H9 (cell line): Measurements from ENCODE around the gene ING5. TPM values are rescaled to one million over a fixed set of nuclear protein-coding genes. Genes with fewer than 3 reads are reported as not detected.

ENCODE experiments used
- DNase-seq: peaks from one replicate; pipeline ENCODE4 v3.0.0-alpha.2; 2017
- H2AFZ ChIP-seq: one replicate; pipeline ENCODE4 v1.6.1; 2013; ENCODE audit warnings: mild to moderate bottlenecking, low read length, control low read depth, moderate library complexity
- H2AK5ac ChIP-seq: 2 replicates; pipeline ENCODE4 v1.6.1; 2013; ENCODE audit warnings: low read length, control low read depth, mixed read lengths; ENCODE audit not compliant: insufficient read length
- H2BK120ac ChIP-seq: one replicate; pipeline ENCODE4 v1.6.1; 2013; ENCODE audit warnings: low read depth, mild to moderate bottlenecking, low read length, control low read depth, inconsistent platforms; ENCODE audit not compliant: poor library complexity, severe bottlenecking
- H2BK12ac ChIP-seq: 2 replicates; pipeline ENCODE4 v1.6.1; 2013; ENCODE audit warnings: low read length, control low read depth, mixed read lengths, low read depth; ENCODE audit not compliant: insufficient read length
- H2BK15ac ChIP-seq: 2 replicates; pipeline ENCODE4 v1.6.1; 2013; ENCODE audit warnings: low read depth, low read length, control low read depth
- H2BK20ac ChIP-seq: one replicate; pipeline ENCODE4 v1.6.1; 2013; ENCODE audit warnings: low read depth, mild to moderate bottlenecking, low read length, control low read depth, inconsistent platforms; ENCODE audit not compliant: poor library complexity, severe bottlenecking
- H2BK5ac ChIP-seq: 2 replicates; pipeline ENCODE4 v1.6.1; 2013; ENCODE audit warnings: low read length, control low read depth, mixed read lengths; ENCODE audit not compliant: insufficient read length
- H3K14ac ChIP-seq: 2 replicates; pipeline ENCODE4 v1.6.1; 2013; ENCODE audit warnings: low read length, control low read depth; ENCODE audit not compliant: insufficient read depth
- H3K18ac ChIP-seq: 2 replicates; pipeline ENCODE4 v1.6.1; 2013; ENCODE audit warnings: low read depth, mild to moderate bottlenecking, mixed read lengths, low read length, control low read depth; ENCODE audit not compliant: insufficient read length
- H3K23ac ChIP-seq: 2 replicates; pipeline ENCODE4 v1.6.1; 2013; ENCODE audit warnings: low read length, control low read depth, mixed read lengths, low read depth; ENCODE audit not compliant: insufficient read length
- H3K23me2 ChIP-seq: 2 replicates; pipeline ENCODE4 v1.6.1; 2013; ENCODE audit warnings: low read depth, mild to moderate bottlenecking, mixed read lengths, low read length, control low read depth; ENCODE audit not compliant: insufficient read length, poor library complexity, severe bottlenecking
- H3K27ac ChIP-seq: 2 replicates; pipeline ENCODE4 v1.5.1; 2013; ENCODE audit warnings: low read length, control low read depth, mixed read lengths, low read depth; ENCODE audit not compliant: insufficient read length
- H3K27me3 ChIP-seq: 2 replicates; pipeline ENCODE4 v1.6.1; 2013; ENCODE audit warnings: low read length, control low read depth, inconsistent platforms; ENCODE audit not compliant: insufficient read depth
- H3K4ac ChIP-seq: 2 replicates; pipeline ENCODE4 v1.6.1; 2013; ENCODE audit warnings: low read depth, mild to moderate bottlenecking, control low read depth, inconsistent platforms, low read length, moderate library complexity
- H3K4me1 ChIP-seq: 2 replicates; pipeline ENCODE4 v1.6.1; 2013; ENCODE audit warnings: low read length, control low read depth, inconsistent platforms; ENCODE audit not compliant: insufficient read depth
- H3K4me2 ChIP-seq: 2 replicates; pipeline ENCODE4 v1.6.1; 2013; ENCODE audit warnings: low read length, control low read depth, mixed read lengths; ENCODE audit not compliant: insufficient read length, insufficient read depth
- H3K56ac ChIP-seq: 2 replicates; pipeline ENCODE4 v1.6.1; 2013; ENCODE audit warnings: low read depth, mild to moderate bottlenecking, mixed read lengths, low read length, control low read depth; ENCODE audit not compliant: insufficient read length
- H3K79me1 ChIP-seq: 2 replicates; pipeline ENCODE4 v1.6.1; 2013; ENCODE audit warnings: low read depth, mild to moderate bottlenecking, moderate library complexity, low read length, control low read depth, inconsistent platforms; ENCODE audit not compliant: insufficient read depth, poor library complexity, severe bottlenecking
- H3K79me2 ChIP-seq: 2 replicates; pipeline ENCODE4 v1.6.1; 2013; ENCODE audit warnings: low read length, control low read depth, inconsistent platforms; ENCODE audit not compliant: insufficient read depth
- H3K9ac ChIP-seq: 2 replicates; pipeline ENCODE4 v1.6.1; 2013; ENCODE audit warnings: low read length, control low read depth, mixed read lengths; ENCODE audit not compliant: insufficient read length; ENCODE audit errors: extremely low read depth
- H3K9me3 ChIP-seq: one replicate; pipeline ENCODE4 v1.6.1; 2013; ENCODE audit warnings: low read depth, low read length, inconsistent platforms; ENCODE audit not compliant: control insufficient read depth
- H3T11ph ChIP-seq: one replicate; pipeline ENCODE4 v1.6.1; 2013; ENCODE audit warnings: mild to moderate bottlenecking, low read length, control low read depth, inconsistent platforms
- H4K20me1 ChIP-seq: one replicate; pipeline ENCODE4 v1.6.1; 2013; ENCODE audit not compliant: control insufficient read depth, insufficient read length, insufficient read depth
- H4K5ac ChIP-seq: 2 replicates; pipeline ENCODE4 v1.6.1; 2013; ENCODE audit warnings: low read depth, mild to moderate bottlenecking, mixed read lengths, low read length, control low read depth; ENCODE audit not compliant: insufficient read length
- H4K8ac ChIP-seq: replicated peaks from 2 replicates; pipeline ENCODE4 v1.6.1; 2013; ENCODE audit warnings: low read length, control low read depth, mixed read lengths, low read depth; ENCODE audit not compliant: insufficient read length
- H4K91ac ChIP-seq: 2 replicates; pipeline ENCODE4 v1.6.1; 2013; ENCODE audit warnings: low read depth, mild to moderate bottlenecking, moderate library complexity, mixed read lengths, low read length, control low read depth; ENCODE audit not compliant: insufficient read length
- H3K27ac Mint-ChIP-seq, 3 experiments: 2 replicates in 2 of 3; 3 replicates in 1 of 3; pipeline ENCODE4 v1.8.0; 2020 to 2021; ENCODE audit warnings: mixed read lengths in 3 of 3, mild to moderate bottlenecking in 1 of 3, moderate library complexity in 1 of 3
- H3K27me3 Mint-ChIP-seq: 2 replicates; pipeline ENCODE4 v1.8.0; 2021; ENCODE audit warnings: low read depth, mild to moderate bottlenecking, moderate library complexity, mixed read lengths
- H3K36me3 Mint-ChIP-seq, 3 experiments: 2 replicates in 2 of 3; 3 replicates in 1 of 3; pipeline ENCODE4 v1.8.0; 2020 to 2021; ENCODE audit warnings: low read depth in 3 of 3, mixed read lengths in 3 of 3; ENCODE audit not compliant: insufficient read depth in 1 of 3
- H3K4me1 Mint-ChIP-seq, 2 experiments: 2 replicates each; pipeline ENCODE4 v1.8.0; 2020; ENCODE audit warnings: mixed read lengths in 2 of 2
- H3K4me3 Mint-ChIP-seq, 2 experiments: 2 replicates in 1 of 2; 3 replicates in 1 of 2; pipeline ENCODE4 v1.8.0; 2020 to 2021; ENCODE audit warnings: mild to moderate bottlenecking in 2 of 2, mixed read lengths in 2 of 2, moderate library complexity in 1 of 2
- H3K9me3 Mint-ChIP-seq, 2 experiments: 2 replicates in 1 of 2; 3 replicates in 1 of 2; pipeline ENCODE4 v1.8.0; 2020; ENCODE audit warnings: mild to moderate bottlenecking in 2 of 2, mixed read lengths in 2 of 2, moderate library complexity in 1 of 2
- CTCF ChIP-seq: fragments of 200-600 bp; sonication (generic); conservative IDR thresholded peaks from 3 replicates; pipeline ENCODE4 v1.8.0; 2021; ENCODE audit warnings: antibody characterized with exemption, mild to moderate bottlenecking
- WGBS: extraction: QIAGEN DNeasy Blood & Tissue Kit; methylation state at CpG from one replicate; pipeline ENCODE4 v1.1.7; 2013; ENCODE audit warnings: missing lambda C conversion rate, low lambda C conversion rate, mixed read lengths; ENCODE audit not compliant: insufficient read length; ENCODE audit errors: extremely low coverage; 5-methylcytosine and 5-hydroxymethylcytosine counted together
- total RNA-seq: library from RNA; stranded (reverse); gene quantifications from 2 replicates; pipeline ENCODE4 v1.2.1, GENCODE V29; 2021

Gene ING5
- total RNA-seq, 1 experiment from 2014 or later, result 66.0 TPM

GRCh38 chr2:241701149-241701398, 765 bp upstream of the ING5 start:
- H3K9me3 Mint-ChIP-seq, result peaks cover 0 to 6% of the 10 kb centered on the region in 2 experiments; a peak in 3 of 5 replicates
- H4K20me1 ChIP-seq, result no peaks in the 10 kb centered on the region
- no peak overlapping the region for H3K56ac ChIP-seq
- H3K27ac ChIP-seq, result no peak overlapping the region
- H2BK20ac ChIP-seq, result no peak overlapping the region
- H3K4me1 Mint-ChIP-seq, result peaks cover 12 to 14% of the 10 kb centered on the region in 2 experiments
- peak; percentile 93 for DNase-seq
- no peak overlapping the region for H4K8ac ChIP-seq
- peak; percentile 49; the same call in 2 of the 3 replicates for TF ChIP-seq CTCF
- H3K4ac ChIP-seq, result no peak overlapping the region; the same call in 1 of the 2 replicates
- peaks cover 2% of the 10 kb centered on the region for H3K79me1 ChIP-seq
- no peak overlapping the region for H2AK5ac ChIP-seq
- no peak overlapping the region for H2BK5ac ChIP-seq
- H3K4me1 ChIP-seq, result no peaks in the 10 kb centered on the region
- no peak overlapping the region for H4K5ac ChIP-seq
- peaks cover 12 to 29% (median 26%) of the 10 kb centered on the region in 3 experiments for H3K36me3 Mint-ChIP-seq
- no peaks in the 10 kb centered on the region for H3K9me3 ChIP-seq
- no peak overlapping the region for H2BK120ac ChIP-seq
- H2BK15ac ChIP-seq, result no peak overlapping the region
- no peak overlapping the region for H2BK12ac ChIP-seq
- H3K4me3 Mint-ChIP-seq, result peak overlapping the region; percentile 83 to 87
- no peaks in the 10 kb centered on the region for H3K27me3 ChIP-seq
- H2AFZ ChIP-seq, result no peak overlapping the region
- no CpG with 5 or more reads among the region's 17 CpGs for WGBS
- no peak overlapping the region for H3T11ph ChIP-seq
- H3K4me2 ChIP-seq, result peak overlapping the region; percentile 6
- H3K18ac ChIP-seq, result no peak overlapping the region
- no peak overlapping the region for H4K91ac ChIP-seq
- no peak overlapping the region for H3K23ac ChIP-seq
- H3K9ac ChIP-seq, result no peak overlapping the region
- peaks cover 6% of the 10 kb centered on the region for H3K23me2 ChIP-seq
- H3K27me3 Mint-ChIP-seq, result peaks cover 3% of the 10 kb centered on the region
- H3K27ac Mint-ChIP-seq, result peak overlapping the region; percentile 70 to 98 (median 91); a peak in 5 of 7 replicates
- H3K79me2 ChIP-seq, result no peaks in the 10 kb centered on the region; the same call in 1 of the 2 replicates
- H3K14ac ChIP-seq, result peak overlapping the region; percentile 11; the same call in 1 of the 2 replicates
